GM10248 (cell line): ENCODE results near the gene MAP3K6.
"Not testable (repeated sequence)": the region's sequence is repeated elsewhere in the genome, so short reads cannot be mapped to it uniquely, and the experiment has no call there.

Experiments used
- CTCF ChIA-PET: fragments of 300-600 bp; sonication (Branson Sonifier 250); formaldehyde crosslinking; extraction: SDS; loops from one replicate; lab custom pipeline; 2021; ENCODE audit warnings: antibody characterized with exemption; lab: Yijun Ruan, JAX
- POLR2A ChIA-PET: fragments of 350-650 bp; sonication (Branson Sonifier 250); formaldehyde crosslinking; extraction: SDS; loops from one replicate; lab custom pipeline; 2020; ENCODE audit warnings: antibody characterized with exemption; lab: Yijun Ruan, JAX
- DNase-seq: peaks from one replicate; pipeline ENCODE4 v3.0.0; 2012; ENCODE audit errors: extremely low spot score
- CTCF ChIP-seq: IDR thresholded peaks from 2 replicates; pipeline ENCODE4 v1.5.1; 2012; ENCODE audit warnings: mild to moderate bottlenecking, low read depth; ENCODE audit errors: extremely low read depth, missing control alignments, control extremely low read depth

Gene MAP3K6

GRCh38 chr1:27408151-27408550 is 41.4 kb upstream of the MAP3K6 start:
- TF ChIP-seq CTCF, result no peak
- DNase-seq, result no peak
- ChIA-PET POLR2A (no interaction called here), CTCF (interaction anchor here (1.4 to 1.5 kb wide), 2 partner anchors 14 to 32 kb away, joined by 3 read pairs; no protein-coding TSS in a partner anchor)

DNA sequence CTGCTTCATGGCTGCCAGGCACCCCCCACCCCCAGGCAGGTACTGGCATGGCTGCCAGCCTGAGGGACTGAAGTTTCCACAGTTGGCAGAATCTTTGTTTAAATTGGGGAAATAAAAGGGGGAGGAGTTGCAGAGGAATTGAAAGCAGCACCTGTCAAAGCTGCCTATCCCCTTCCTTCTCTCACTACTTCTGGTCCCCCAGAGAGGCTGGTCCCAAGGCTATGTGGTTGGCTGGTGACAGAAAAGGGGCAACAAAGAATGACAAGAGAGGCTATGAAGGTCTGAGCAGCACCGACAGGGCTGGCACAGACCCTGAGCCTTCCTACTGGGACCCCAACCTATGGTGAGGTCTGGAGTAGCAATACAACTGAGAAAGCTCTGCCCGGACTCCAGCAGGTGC is 40.0 kb upstream of the MAP3K6 start:
- CTCF ChIA-PET, result interaction anchor here (1.0 to 14.3 kb wide), 4 partner anchors 9 to 108 kb away, joined by 3 to 324 read pairs (median 4); no protein-coding TSS in a partner anchor
- DNase-seq, POLR2A ChIA-PET: not testable (repeated sequence)

DNA sequence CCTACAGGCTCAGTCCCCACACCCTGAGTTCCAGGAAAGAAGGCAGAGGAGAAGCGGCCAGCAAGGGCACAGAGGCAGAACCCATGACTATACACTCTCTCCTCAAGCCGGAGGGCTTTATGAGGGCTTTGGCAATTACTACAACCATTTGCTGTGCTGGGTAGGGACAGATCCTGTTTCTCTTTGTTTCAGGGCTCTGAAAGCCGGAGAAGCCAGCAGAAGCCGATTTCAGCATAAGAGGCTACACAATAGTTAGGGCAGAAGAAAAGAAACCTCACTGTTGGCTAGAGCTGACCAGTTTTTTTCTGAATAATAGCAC is 39.6 kb upstream of the MAP3K6 start:
- POLR2A ChIA-PET, result no interaction called here
- CTCF ChIA-PET, result interaction anchor here (1.0 to 14.3 kb wide), 3 partner anchors 10 to 108 kb away, joined by 3 to 324 read pairs (median 6); no protein-coding TSS in a partner anchor
- no peak for TF ChIP-seq CTCF
- no peak for DNase-seq

- CTCF ChIA-PET, result interaction anchor here (0.7 to 14.3 kb wide), 6 partner anchors 8 to 107 kb away, joined by 3 to 324 read pairs (median 4); no protein-coding TSS in a partner anchor
- not testable (repeated sequence) for DNase-seq
- POLR2A ChIA-PET, result interaction anchor here (0.6 kb wide), 1 partner anchor 266 kb away, joined by 9 read pairs; no protein-coding TSS in a partner anchor
Measured at GRCh38 chr1:27405598-27406361, 39.0 kb upstream of the MAP3K6 start.

DNA sequence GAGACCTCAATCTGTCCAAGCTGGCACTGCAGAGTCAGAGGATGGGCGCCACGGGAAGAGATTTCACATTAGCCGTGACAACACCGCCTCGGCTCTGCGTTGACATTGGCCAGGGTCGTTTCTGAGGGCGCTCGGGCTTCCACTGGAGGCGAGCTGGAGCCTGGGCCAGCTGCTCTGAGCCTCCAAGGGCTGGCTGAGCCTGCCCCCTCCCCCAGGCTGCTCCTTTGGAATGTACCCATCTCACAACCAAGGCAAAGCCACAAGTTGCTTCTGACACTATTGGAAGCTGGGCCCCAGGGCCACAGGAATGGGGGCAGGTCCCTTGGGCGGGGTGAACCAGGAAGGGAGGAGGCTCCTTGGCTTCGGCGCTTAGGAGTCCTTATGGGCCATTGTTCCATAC is 38.3 kb upstream of the MAP3K6 start:
- CTCF ChIA-PET, result interaction anchor here (0.7 to 14.3 kb wide), 4 partner anchors 9 to 106 kb away, joined by 3 to 324 read pairs (median 4); no protein-coding TSS in a partner anchor
- no peak for DNase-seq
- no peak for TF ChIP-seq CTCF
- POLR2A ChIA-PET, result no interaction called here

GRCh38 chr1:27403931-27404330 is 37.2 kb upstream of the MAP3K6 start:
- DNase-seq, result no peak
- POLR2A ChIA-PET, result no interaction called here
- TF ChIP-seq CTCF, result no peak
- CTCF ChIA-PET, result interaction anchor here (0.7 to 14.3 kb wide), 10 partner anchors 9 to 203 kb away, joined by 3 to 324 read pairs (median 5); partner anchors contain the start of gene WASF2

DNA sequence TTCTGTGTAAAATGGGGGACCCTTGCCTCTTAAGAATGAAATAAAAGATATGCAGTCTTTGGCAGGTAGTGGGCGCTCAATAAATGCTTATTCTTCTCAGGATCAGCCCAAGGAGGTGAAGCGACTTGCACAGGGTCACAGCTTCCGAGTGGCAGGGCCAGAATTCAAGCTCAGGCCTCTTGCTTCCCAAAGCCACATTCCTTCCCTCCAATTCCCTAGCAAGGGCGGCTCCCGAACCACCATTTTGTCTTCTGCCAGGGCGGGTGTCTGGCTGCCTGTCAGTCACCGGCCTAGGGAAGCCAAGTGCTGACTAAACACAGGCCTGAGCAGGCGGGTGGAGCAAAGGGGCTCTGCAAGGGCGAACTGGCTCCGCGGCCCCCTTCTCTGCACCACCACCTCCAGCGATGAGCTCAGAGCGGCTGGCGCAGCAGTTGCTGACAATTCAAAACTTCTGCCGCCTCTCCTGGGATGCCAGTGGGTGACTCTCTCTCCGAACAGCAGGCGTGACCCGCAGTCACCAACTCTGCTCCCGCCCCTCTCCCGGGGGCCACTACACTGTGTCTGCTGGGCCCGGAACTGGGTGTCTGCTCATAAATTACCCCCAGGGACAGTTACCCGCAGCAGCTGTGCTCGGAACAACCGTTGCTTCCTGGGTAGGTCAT is 36.4 kb upstream of the MAP3K6 start:
- DNase-seq, result no peak
- POLR2A ChIA-PET, result no interaction called here
- CTCF ChIA-PET, result interaction anchor here (1.1 to 14.3 kb wide), 15 partner anchors 8 to 259 kb away, joined by 3 to 324 read pairs (median 4); partner anchors contain the start of genes MAP3K6 and WASF2
- peak; percentile 46 for TF ChIP-seq CTCF
